Measurements from ENCODE around the gene PRSS3. TPM values are rescaled to one million over a fixed set of nuclear protein-coding genes. Genes with fewer than 3 reads are reported as not detected.
"Not testable (repeated sequence)": the region's sequence is repeated elsewhere in the genome, so short reads cannot be mapped to it uniquely, and the experiment has no call there.

The PRSS3 gene
- total and polyA plus RNA-seq, 10 of the 15 experiments (the other 5 are each of a cell fraction or from before 2014, with no cell fraction given), result 0.54 TPM; not detected in 9

GRCh38 chr9:33795819-33796218 is 458 bp downstream of the PRSS3 start (continued):
- no peak for TF ChIP-seq ZNF687 (IDR thresholded peaks at IDR 0.05)
- no peak for TF ChIP-seq ZNF592 (IDR thresholded peaks at IDR 0.05)
- no peak for TF ChIP-seq MXI1 (IDR thresholded peaks at IDR 0.05; ENCODE audit: low read depth, low read length)

GRCh38 chr9:33796679-33797078 is 1.3 kb downstream of the PRSS3 start:
- BruUV-seq (replicated peaks); ATAC-seq; H3K27me3 ChIP-seq (replicated peaks in 1 of 2; ENCODE audit: control insufficient read depth in 2 of 2, insufficient read depth in 2 of 2, low read length in 1 of 2); POLR2A ChIA-PET; FAIRE-seq; H3K9ac ChIP-seq (ENCODE audit: control insufficient read depth, insufficient read depth, low read length); in situ Hi-C loops (cut with MboI); H3K4me3 ChIP-seq; H3K9me3 ChIP-seq (replicated peaks; ENCODE audit: control insufficient read depth, insufficient read depth, low read length); H3K27ac ChIP-seq (ENCODE audit: control insufficient read depth, insufficient read depth); H3K4me2 ChIP-seq (ENCODE audit: control insufficient read depth, insufficient read depth); H2AFZ ChIP-seq (ENCODE audit: control insufficient read depth, low read depth, low read length); H3K79me2 ChIP-seq (ENCODE audit: control insufficient read depth, insufficient read depth, low read length); RAD21 ChIA-PET (ENCODE audit: unreplicated experiment); H4K20me1 ChIP-seq (ENCODE audit: control insufficient read depth, insufficient read depth); H3K4me1 ChIP-seq (ENCODE audit: control insufficient read depth, insufficient read depth, low read length); intact Hi-C loops (cut with micrococcal nuclease; ENCODE audit: unreplicated experiment); DNase-seq (ENCODE audit: low read depth, low spot score); H3K36me3 ChIP-seq (ENCODE audit: control insufficient read depth in 2 of 2, insufficient read depth in 2 of 2, low read length in 1 of 2): not testable (repeated sequence)
- CTCF ChIA-PET, result interaction anchor here (0.6 kb wide), 1 partner anchor 17 kb away, joined by 4 read pairs; no protein-coding TSS in a partner anchor
- 22% methylated on average over 5 of the region's 5 CpGs for WGBS (ENCODE audit: insufficient coverage, insufficient replicate concordance, low lambda C conversion rate, missing lambda C conversion rate)
- SMC1A ChIA-PET (ENCODE audit: uncharacterized antibody, unreplicated experiment), result interaction anchor here (0.6 kb wide), 1 partner anchor 346 kb away, joined by 3 read pairs; no protein-coding TSS in a partner anchor

All from GM12878 (cell line).